ENCODE results near the gene SHC1.

The SHC1 gene

DNA sequence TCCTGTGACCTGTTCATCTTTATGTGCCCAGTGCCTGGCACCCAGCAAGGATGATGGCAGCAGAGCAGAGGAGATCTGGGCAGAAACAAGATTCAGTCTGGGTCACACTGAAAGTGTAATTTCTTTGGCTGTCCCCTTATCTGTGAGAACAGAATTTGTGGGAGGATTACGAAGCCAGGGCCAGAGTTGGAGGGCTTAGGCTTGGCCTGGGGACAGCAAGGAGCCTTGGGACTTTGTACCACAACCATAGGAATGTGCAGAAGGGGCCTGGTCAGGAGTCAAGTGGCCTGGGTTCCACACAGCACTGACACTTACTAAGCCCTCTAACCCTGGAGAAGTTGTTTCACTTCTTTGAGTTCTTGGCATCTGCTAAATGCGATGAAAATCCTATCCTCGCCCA is 46.9 kb downstream of the SHC1 start:
- TF ChIP-seq, protein P1, sequence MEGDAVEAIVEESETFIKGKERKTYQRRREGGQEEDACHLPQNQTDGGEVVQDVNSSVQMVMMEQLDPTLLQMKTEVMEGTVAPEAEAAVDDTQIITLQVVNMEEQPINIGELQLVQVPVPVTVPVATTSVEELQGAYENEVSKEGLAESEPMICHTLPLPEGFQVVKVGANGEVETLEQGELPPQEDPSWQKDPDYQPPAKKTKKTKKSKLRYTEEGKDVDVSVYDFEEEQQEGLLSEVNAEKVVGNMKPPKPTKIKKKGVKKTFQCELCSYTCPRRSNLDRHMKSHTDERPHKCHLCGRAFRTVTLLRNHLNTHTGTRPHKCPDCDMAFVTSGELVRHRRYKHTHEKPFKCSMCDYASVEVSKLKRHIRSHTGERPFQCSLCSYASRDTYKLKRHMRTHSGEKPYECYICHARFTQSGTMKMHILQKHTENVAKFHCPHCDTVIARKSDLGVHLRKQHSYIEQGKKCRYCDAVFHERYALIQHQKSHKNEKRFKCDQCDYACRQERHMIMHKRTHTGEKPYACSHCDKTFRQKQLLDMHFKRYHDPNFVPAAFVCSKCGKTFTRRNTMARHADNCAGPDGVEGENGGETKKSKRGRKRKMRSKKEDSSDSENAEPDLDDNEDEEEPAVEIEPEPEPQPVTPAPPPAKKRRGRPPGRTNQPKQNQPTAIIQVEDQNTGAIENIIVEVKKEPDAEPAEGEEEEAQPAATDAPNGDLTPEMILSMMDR (IDR thresholded peaks at IDR 0.05; ENCODE audit: low read depth, low read length): no peak
- DNase-seq (ENCODE audit: extremely low read depth, low read depth): no peak

DNA sequence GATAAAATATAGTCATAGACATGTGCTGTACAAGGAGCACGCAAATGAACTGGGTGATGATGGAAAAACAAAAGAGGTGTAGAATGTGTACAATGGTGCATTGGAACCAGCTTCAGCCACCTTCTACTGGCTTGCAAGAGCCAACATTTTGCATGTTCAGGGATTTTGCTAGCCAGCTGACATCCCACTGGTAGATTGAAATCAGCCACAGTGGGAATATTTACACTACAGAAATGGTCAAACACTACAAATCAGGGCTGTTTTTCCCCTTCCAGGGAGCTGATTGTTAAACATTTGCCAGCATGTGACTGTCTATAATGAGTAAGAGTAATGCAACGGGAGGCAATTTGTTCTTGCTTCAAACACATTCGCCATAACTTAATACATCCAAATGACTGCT is 57.3 kb downstream of the SHC1 start:
- TF ChIP-seq, protein P1 (IDR thresholded peaks at IDR 0.05; ENCODE audit: low read depth, low read length): no peak
- no peak for DNase-seq (ENCODE audit: extremely low read depth, low read depth)

DNA sequence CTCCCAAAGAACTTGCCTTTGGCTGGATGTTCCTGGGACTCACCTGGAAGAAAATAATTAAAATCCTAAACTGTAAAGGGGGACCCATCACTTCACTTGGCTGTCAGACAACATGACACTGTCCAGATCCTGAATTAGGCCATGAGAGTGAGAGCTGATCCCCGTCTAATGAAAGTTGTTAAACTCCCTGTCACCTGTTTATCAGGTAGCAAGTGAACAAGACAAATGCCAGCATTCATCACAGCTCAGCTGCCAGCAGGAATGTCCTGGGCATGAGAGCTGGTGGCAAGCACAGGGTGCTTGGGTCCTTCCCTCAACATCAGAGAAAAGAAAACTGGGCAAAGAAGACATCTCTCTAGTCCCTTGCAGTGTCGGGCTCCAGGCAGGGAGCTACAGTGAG is 57.8 kb downstream of the SHC1 start:
- TF ChIP-seq, protein P1 (IDR thresholded peaks at IDR 0.05; ENCODE audit: low read depth, low read length): no peak
- no peak for DNase-seq (ENCODE audit: extremely low read depth, low read depth)
